Naive B cell (primary cell): ENCODE measurements around the gene BNC2. TPM values are rescaled to one million over a fixed set of nuclear protein-coding genes. Genes with fewer than 3 reads are reported as not detected.
A peak's percentile ranks its signal among the peaks of the same experiment; 100 is the strongest.
"Not testable (repeated sequence)": the region's sequence is repeated elsewhere in the genome, so short reads cannot be mapped to it uniquely, and the experiment has no call there.

Experiments
- ATAC-seq, 2 donors: fragments of 150-1000 bp; cut with Tn5 transposase; 2 replicates each; pipeline ENCODE4 v1.10.0; 2021; ENCODE audit warnings: low read depth in 2 of 2, mild to moderate bottlenecking in 2 of 2, moderate library complexity in 2 of 2
- DNase-seq: peaks from one replicate; pipeline ENCODE4 v3.0.0; 2022
- H3K27ac Mint-ChIP-seq, 6 donors: one replicate each; pipeline ENCODE4 v1.8.0; 2020 to 2022; ENCODE audit warnings: mild to moderate bottlenecking in 6 of 6, mixed read lengths in 6 of 6, moderate library complexity in 5 of 6, inconsistent platforms in 2 of 6
- H3K27me3 Mint-ChIP-seq, 3 donors: one replicate each; pipeline ENCODE4 v1.8.0; 2021 to 2022; ENCODE audit warnings: mixed read lengths in 3 of 3, mild to moderate bottlenecking in 1 of 3
- H3K36me3 Mint-ChIP-seq, 2 donors: one replicate each; pipeline ENCODE4 v1.8.0; 2020 to 2022; ENCODE audit warnings: mixed read lengths in 2 of 2, inconsistent platforms in 1 of 2, mild to moderate bottlenecking in 1 of 2
- H3K4me1 Mint-ChIP-seq, 3 donors: one replicate each; pipeline ENCODE4 v1.8.0; 2020 to 2022; ENCODE audit warnings: mixed read lengths in 3 of 3, inconsistent platforms in 1 of 3, mild to moderate bottlenecking in 1 of 3, moderate library complexity in 1 of 3
- H3K4me3 Mint-ChIP-seq, 8 donors: one replicate each; pipeline ENCODE4 v1.8.0; 2020 to 2022; ENCODE audit warnings: mild to moderate bottlenecking in 8 of 8, mixed read lengths in 8 of 8, moderate library complexity in 8 of 8, inconsistent platforms in 2 of 8
- H3K9me3 Mint-ChIP-seq, 7 donors: one replicate each; pipeline ENCODE4 v1.8.0; 2020 to 2022; ENCODE audit warnings: mixed read lengths in 7 of 7, mild to moderate bottlenecking in 5 of 7, inconsistent platforms in 2 of 7, moderate library complexity in 1 of 7
- polyA plus RNA-seq, 6 donors: library from polyadenylated mRNA; unstranded; fragments of 300-500 nt; fragmentation: Illumina TruSeq; gene quantifications; one replicate each; pipeline ENCODE4 v1.2.3, GENCODE V29; 2021; ENCODE audit warnings: low read depth in 6 of 6

The BNC2 gene, protein sequence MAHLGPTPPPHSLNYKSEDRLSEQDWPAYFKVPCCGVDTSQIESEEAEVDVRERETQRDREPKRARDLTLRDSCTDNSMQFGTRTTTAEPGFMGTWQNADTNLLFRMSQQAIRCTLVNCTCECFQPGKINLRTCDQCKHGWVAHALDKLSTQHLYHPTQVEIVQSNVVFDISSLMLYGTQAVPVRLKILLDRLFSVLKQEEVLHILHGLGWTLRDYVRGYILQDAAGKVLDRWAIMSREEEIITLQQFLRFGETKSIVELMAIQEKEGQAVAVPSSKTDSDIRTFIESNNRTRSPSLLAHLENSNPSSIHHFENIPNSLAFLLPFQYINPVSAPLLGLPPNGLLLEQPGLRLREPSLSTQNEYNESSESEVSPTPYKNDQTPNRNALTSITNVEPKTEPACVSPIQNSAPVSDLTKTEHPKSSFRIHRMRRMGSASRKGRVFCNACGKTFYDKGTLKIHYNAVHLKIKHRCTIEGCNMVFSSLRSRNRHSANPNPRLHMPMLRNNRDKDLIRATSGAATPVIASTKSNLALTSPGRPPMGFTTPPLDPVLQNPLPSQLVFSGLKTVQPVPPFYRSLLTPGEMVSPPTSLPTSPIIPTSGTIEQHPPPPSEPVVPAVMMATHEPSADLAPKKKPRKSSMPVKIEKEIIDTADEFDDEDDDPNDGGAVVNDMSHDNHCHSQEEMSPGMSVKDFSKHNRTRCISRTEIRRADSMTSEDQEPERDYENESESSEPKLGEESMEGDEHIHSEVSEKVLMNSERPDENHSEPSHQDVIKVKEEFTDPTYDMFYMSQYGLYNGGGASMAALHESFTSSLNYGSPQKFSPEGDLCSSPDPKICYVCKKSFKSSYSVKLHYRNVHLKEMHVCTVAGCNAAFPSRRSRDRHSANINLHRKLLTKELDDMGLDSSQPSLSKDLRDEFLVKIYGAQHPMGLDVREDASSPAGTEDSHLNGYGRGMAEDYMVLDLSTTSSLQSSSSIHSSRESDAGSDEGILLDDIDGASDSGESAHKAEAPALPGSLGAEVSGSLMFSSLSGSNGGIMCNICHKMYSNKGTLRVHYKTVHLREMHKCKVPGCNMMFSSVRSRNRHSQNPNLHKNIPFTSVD
- not detected for polyA plus RNA-seq

DNA sequence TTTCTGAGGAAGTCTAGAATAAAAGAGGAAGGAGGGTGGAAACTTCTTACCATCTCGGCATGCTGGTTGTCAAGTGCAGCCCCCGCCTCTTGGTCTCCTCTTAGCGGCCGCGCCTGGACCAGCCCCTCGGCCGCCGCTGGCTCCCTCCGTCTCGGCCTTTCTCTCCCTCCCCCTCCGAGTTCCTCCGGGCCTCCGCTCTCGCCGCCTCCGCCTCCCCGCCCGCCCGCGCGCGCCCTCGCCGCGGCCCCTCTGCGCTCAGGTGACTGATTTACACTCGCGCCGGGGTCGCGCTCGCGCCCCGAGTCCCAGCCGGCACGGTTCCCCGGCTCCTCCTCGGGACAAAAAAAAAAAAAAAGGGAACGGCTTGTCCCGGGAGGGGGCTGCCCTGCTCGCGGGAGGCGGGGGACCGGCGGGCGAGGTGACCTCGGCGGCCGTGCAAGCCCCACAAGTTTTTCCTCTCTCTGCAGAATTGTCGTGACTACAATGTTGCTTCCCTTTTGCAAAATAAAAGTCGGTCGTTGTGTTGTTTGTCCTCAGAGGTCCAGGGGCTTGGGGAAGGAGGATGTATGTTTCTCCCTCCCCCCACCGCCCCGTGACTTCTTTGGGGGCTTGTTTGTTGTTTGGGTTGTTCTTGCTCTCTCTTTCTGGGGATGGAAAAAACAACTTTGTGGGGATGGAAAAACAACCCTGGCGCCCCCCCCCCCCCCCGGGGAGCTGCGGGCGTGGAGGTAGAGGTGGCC is at the start of gene BNC2:
TSS of gene BNC2 (minus strand) at position 75 of the 740 bp plus-strand sequence. CDS start at position 53, 22 bp downstream.
- H3K27ac Mint-ChIP-seq: peak within 1 kb of the TSS in 1 of 6 donors; percentile 51
- H3K4me3 Mint-ChIP-seq: peak within 1 kb of the TSS in 7 of 8 donors; percentile 35 to 87 (median 72)
- peaks cover 31 to 46% (median 33%) of the 10 kb centered on the region in 3 donors for H3K27me3 Mint-ChIP-seq
- ATAC-seq (no peak), DNase-seq (no peak)
- peaks cover 0 to 4% (median 0%) of the 10 kb centered on the region in 7 donors for H3K9me3 Mint-ChIP-seq
- H3K4me1 Mint-ChIP-seq: peaks cover 3 to 14% (median 5%) of the 10 kb centered on the region in 3 donors
- H3K36me3 Mint-ChIP-seq: no peaks in the 10 kb centered on the region

DNA sequence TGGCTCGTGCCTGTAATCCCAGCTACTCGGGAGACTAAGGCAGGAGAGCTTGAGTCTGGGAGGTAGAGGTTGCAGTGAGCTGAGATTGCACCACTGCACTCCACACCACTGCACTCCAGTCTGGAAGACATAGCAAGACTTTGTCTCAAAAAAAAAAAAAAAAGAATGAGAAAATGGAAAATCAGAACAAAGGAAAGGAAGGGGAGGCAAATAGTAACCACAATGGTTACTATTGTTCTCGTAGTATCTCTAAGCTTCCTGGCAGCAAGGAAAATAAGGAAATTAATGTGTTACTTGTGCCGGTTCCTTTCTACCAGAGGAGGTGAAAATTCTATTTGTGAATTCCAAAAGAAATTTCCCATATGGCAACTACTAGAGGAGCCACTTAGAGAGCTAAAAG is 48.5 kb upstream of the BNC2 start:
- Mint-ChIP-seq H3K4me3 (peak overlapping the region in 1 of 8 donors; percentile 42), H3K36me3 (no peaks in the 10 kb centered on the region), H3K27me3 (no peaks in the 10 kb centered on the region), H3K9me3 (peaks cover 3 to 18% (median 9%) of the 10 kb centered on the region in 7 donors), H3K4me1 (no peaks in the 10 kb centered on the region), H3K27ac (no peak overlapping the region)
- DNase-seq: no peak
- ATAC-seq: no peak

DNA sequence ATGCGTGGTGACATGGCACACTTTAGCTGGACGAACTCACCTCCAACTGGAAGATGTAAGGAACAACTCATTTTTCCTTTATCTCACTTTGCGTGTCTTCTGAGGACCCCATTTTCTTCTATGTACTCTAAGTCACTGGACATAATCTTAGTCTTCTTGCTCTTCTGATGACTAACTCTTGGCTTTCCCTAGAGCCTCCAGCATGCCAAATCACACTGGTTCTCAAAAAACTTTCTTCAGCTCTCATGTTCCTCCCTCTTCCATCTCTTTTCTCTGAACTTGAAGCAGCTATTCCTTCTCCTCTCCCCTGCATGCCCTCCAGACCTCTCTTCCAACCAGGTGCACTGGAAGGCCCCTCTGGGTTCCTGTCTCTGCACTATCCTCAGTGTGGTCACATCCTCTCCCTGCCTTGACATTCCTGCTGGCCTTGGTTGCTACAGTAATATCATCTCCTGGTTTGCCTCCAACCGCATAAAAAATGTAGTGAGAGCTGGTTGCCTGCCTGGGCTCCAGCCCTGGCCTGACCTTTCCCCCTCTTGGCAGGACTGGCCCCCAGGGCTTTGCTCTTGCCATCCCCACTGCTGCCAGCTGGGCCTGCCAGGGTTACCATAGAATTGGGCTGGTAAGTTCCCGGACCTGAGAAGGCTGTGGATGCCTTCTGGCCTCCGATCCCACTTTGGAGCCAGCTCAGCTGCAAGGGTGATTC is 44.8 kb upstream of the BNC2 start:
- no peak for ATAC-seq
- no peak overlapping the region for H3K4me3 Mint-ChIP-seq

DNA sequence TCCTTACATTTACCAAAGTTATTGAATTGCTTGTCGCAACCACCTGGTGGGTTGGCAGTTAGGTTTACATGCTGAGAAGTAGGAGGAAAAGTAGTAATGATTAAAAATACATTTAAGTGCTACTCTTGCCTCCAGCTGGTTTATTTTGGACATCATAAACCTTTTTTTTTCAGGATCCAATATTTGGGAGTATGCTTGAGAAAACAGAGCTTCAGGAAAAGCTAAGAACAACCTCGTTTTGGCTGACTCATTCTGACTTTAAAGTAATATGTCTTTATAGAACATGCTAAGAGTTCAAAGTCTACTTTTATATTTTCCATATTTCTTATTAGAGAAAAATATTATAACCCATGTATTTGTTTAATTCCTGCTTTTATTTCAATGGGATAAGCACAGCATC is 41.7 kb upstream of the BNC2 start:
- Mint-ChIP-seq H3K27ac (no peak overlapping the region), H3K9me3 (peaks cover 3 to 11% (median 5%) of the 10 kb centered on the region in 7 donors), H3K4me3 (no peak overlapping the region), H3K36me3 (no peaks in the 10 kb centered on the region), H3K4me1 (no peaks in the 10 kb centered on the region), H3K27me3 (no peaks in the 10 kb centered on the region)
- DNase-seq (no peak), ATAC-seq (no peak)

More for the DNA sequence above, 44.8 kb upstream of the BNC2 start:
- Mint-ChIP-seq H3K4me1 (no peaks in the 10 kb centered on the region), H3K27me3 (no peaks in the 10 kb centered on the region), H3K27ac (no peak overlapping the region), H3K36me3 (no peaks in the 10 kb centered on the region), H3K9me3 (peaks cover 3 to 18% (median 5%) of the 10 kb centered on the region in 7 donors)
- no peak for DNase-seq

DNA sequence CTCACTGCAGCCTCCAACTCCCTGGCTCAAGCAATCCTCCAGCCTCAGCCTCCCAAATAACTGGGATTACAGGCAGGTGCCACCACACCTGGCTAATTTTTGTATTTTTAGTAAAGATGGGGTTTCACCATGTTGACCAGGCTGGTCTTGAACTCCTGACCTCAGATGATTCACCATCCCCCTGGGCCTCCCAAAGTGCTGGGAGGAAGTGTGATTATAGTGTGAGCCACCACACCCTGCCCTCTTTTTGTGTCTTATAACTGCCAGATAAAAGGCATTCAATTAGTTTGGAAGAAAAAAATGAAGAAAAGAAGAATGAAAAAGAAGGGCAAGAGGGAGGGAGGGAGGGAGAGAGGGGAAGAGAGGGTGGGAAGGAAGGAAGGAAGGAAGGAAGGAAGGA is 37.7 kb upstream of the BNC2 start:
- not testable (repeated sequence) for H3K4me3 Mint-ChIP-seq, H3K9me3 Mint-ChIP-seq, H3K4me1 Mint-ChIP-seq, H3K27me3 Mint-ChIP-seq, DNase-seq, H3K27ac Mint-ChIP-seq, H3K36me3 Mint-ChIP-seq, ATAC-seq

DNA sequence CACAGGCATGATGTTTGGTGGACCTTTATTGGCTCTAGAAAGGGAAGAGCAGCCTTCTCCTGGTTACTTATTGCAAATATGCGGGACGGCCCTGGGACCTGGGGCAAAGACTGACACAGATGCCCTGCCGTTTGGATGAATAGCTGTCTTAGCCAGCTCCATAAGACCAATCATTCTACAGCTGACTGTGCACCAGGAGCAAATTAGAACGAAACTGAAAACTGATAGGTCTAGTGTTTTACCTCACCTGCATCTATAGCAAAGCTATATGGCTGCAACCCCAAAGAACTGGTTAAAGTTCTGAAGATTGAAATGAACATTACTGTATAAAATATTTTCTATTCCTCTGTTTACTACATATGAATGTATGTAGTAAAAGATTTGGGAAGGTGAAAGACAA is 34.2 kb upstream of the BNC2 start:
- Mint-ChIP-seq H3K27ac (no peak overlapping the region), H3K4me3 (no peak overlapping the region)
- ATAC-seq: no peak

DNA sequence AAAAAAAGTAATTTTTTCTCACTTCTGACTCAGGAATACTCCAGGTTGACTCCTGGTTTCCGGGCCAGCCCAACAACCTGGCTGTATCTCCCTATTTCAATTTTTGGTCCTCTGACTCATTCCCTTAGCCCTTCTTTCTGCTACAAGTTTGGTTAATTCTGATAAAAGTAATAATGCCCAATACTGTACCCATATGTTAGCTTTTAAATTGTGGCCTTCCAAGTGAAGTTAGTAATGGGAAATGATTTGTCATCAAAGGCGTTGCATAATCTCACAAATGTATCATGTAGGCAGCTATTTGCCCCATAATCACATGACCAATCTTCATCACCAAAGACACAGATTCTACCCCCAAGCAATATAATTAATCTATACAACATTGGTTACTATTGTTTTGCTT is 31.1 kb upstream of the BNC2 start:
- no peaks in the 10 kb centered on the region for H3K27me3 Mint-ChIP-seq
- H3K36me3 Mint-ChIP-seq: no peaks in the 10 kb centered on the region
- H3K27ac Mint-ChIP-seq: no peak overlapping the region
- H3K4me1 Mint-ChIP-seq: no peaks in the 10 kb centered on the region
- ATAC-seq (no peak), DNase-seq (no peak)
- no peak overlapping the region for H3K4me3 Mint-ChIP-seq
- peaks cover 2 to 8% (median 4%) of the 10 kb centered on the region in 7 donors for H3K9me3 Mint-ChIP-seq

More for the DNA sequence above, 34.2 kb upstream of the BNC2 start:
- H3K4me1 Mint-ChIP-seq: no peaks in the 10 kb centered on the region
- H3K36me3 Mint-ChIP-seq: no peaks in the 10 kb centered on the region
- no peaks in the 10 kb centered on the region for H3K27me3 Mint-ChIP-seq
- DNase-seq: no peak
- H3K9me3 Mint-ChIP-seq: peaks cover 0 to 6% (median 4%) of the 10 kb centered on the region in 7 donors

DNA sequence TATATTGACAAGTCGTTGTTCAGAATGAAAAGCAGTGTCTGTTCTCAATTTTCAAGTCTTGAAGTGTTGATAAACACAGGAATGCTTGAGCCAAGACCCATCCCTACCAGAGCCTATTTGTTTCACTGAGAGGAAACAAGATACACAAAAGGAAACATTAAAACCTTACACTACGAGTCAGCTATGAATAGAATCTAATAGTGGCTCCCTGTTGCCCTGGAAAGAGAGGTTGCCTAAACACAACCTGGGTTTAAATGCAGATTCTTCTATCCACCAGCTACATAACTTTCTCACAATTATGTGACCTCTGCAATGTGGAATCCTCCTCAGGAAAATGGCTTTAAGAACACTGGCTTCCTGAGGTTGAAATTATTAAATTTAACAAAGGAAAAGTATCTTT is 29.1 kb upstream of the BNC2 start:
- H3K27ac Mint-ChIP-seq: no peak overlapping the region

DNA sequence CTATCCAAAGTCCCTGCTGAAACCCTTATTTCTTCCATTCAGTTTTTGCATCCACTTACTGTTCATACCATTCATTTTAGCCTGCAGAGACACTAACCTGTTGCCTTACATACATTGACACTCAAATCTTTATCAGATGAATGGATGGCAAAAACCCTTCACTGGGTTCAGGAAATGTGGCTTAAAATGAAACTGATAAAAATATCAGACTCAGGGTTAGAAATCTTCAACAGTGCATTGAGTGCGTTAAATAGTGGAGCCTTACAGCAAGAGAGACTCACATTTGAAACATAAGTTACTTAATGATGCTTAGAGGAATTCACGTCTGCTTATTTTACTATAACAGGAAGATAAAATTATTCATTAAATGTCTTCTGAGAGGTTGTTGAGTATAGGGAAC is 28.0 kb upstream of the BNC2 start:
- H3K27me3 Mint-ChIP-seq: no peaks in the 10 kb centered on the region
- no peak for DNase-seq
- no peaks in the 10 kb centered on the region for H3K4me1 Mint-ChIP-seq
- peaks cover 4 to 10% (median 8%) of the 10 kb centered on the region in 7 donors for H3K9me3 Mint-ChIP-seq
- no peaks in the 10 kb centered on the region for H3K36me3 Mint-ChIP-seq
- no peak overlapping the region for H3K4me3 Mint-ChIP-seq
- H3K27ac Mint-ChIP-seq: no peak overlapping the region
- ATAC-seq: no peak

More for the DNA sequence above, 29.1 kb upstream of the BNC2 start:
- Mint-ChIP-seq H3K9me3 (peaks cover 2 to 10% (median 6%) of the 10 kb centered on the region in 7 donors), H3K4me3 (no peak overlapping the region), H3K4me1 (no peaks in the 10 kb centered on the region), H3K27me3 (no peaks in the 10 kb centered on the region), H3K36me3 (no peaks in the 10 kb centered on the region)
- ATAC-seq (no peak), DNase-seq (no peak)

DNA sequence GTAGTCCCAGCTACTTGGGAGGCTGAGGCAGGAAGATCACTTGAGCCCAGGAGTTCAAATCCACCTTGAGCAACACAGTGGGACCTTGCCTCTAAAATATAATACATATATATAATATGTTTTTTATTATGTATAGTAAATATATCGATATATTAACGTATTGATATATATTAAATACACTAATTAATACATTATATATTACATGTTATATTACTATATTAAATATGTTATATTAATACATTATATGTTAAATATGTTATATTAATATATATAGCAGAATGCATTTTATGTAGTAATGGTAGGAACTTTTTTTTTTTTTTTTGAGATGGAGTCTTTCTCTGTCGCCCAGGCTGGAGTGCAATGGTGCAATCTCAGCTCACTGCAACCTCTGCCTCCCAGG is 18.1 kb upstream of the BNC2 start:
- Mint-ChIP-seq H3K4me1 (no peaks in the 10 kb centered on the region), H3K36me3 (no peaks in the 10 kb centered on the region), H3K9me3 (peaks cover 0 to 14% (median 3%) of the 10 kb centered on the region in 7 donors), H3K27ac (no peak overlapping the region), H3K4me3 (no peak overlapping the region), H3K27me3 (peaks cover 0 to 3% (median 0%) of the 10 kb centered on the region in 3 donors)
- DNase-seq (no peak), ATAC-seq (no peak)

DNA sequence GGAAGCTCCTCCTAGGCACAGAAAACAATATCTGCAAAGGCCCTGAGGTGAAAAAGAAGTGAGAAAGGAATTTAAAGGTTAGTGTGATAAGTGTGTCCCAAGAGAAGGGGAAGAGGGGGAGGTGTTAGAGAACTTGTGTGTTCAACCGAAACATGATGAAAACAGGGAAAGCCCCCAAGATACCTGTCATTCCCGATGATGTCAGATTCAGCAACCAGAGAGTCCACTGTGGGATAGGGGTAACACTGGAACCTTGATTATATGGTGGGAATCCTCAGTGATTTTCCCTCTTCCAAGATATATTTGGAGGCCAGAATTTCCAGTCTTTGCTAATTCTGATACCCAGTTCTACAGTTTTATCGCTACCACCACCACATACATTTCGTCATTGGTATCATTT is 15.5 kb upstream of the BNC2 start:
- peaks cover 3 to 21% (median 8%) of the 10 kb centered on the region in 7 donors for H3K9me3 Mint-ChIP-seq
- ATAC-seq (no peak), DNase-seq (no peak)
- H3K4me1 Mint-ChIP-seq: no peaks in the 10 kb centered on the region
- H3K36me3 Mint-ChIP-seq: no peaks in the 10 kb centered on the region
- H3K27me3 Mint-ChIP-seq: peaks cover 0 to 3% (median 0%) of the 10 kb centered on the region in 3 donors
- no peak overlapping the region for H3K4me3 Mint-ChIP-seq
- H3K27ac Mint-ChIP-seq: no peak overlapping the region

DNA sequence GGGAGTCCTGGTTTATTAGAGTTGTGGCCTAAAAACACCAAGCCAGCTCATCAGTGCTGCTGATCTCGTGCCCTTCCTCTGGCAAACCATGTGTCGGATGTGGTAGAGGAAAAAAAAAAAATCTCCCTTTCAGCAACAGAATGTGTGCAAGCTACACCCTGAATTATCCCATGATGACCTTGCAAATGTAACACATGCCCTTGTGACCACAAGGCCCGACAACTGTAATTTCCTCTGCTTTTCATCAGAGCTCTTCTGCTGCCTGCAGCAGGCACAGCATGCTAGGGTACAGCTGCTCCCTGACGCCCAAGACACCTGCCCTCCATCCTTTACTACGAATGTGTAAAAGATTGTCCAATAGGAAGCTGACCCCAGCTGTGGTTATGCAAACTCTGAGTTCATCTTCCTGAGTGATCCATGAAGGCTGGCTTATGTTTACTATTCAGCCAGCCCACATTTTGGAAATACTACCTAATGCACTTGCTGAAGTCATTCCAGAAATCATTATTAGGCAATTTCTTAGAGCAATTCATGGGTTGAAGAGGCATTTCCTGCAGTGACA is 14.6 kb upstream of the BNC2 start:
- ATAC-seq: no peak
- Mint-ChIP-seq H3K27ac (peak overlapping the region in 1 of 6 donors; percentile 15), H3K4me3 (no peak overlapping the region), H3K27me3 (peaks cover 0 to 3% (median 0%) of the 10 kb centered on the region in 3 donors), H3K36me3 (no peaks in the 10 kb centered on the region), H3K4me1 (no peaks in the 10 kb centered on the region), H3K9me3 (peaks cover 3 to 21% (median 8%) of the 10 kb centered on the region in 7 donors)
- no peak for DNase-seq
